Measurements from ENCODE around the gene TMEM169. TPM values are rescaled to one million over a fixed set of nuclear protein-coding genes. Genes with fewer than 3 reads are reported as not detected.
A peak's percentile ranks its signal among the peaks of the same experiment; 100 is the strongest.

The TMEM169 gene
- total and polyA plus RNA-seq, 9 of the 15 experiments (the other 6 are each of a cell fraction or from before 2014, with no cell fraction given), result 0.01 to 0.09 (median 0.04) TPM; not detected in 5

DNA sequence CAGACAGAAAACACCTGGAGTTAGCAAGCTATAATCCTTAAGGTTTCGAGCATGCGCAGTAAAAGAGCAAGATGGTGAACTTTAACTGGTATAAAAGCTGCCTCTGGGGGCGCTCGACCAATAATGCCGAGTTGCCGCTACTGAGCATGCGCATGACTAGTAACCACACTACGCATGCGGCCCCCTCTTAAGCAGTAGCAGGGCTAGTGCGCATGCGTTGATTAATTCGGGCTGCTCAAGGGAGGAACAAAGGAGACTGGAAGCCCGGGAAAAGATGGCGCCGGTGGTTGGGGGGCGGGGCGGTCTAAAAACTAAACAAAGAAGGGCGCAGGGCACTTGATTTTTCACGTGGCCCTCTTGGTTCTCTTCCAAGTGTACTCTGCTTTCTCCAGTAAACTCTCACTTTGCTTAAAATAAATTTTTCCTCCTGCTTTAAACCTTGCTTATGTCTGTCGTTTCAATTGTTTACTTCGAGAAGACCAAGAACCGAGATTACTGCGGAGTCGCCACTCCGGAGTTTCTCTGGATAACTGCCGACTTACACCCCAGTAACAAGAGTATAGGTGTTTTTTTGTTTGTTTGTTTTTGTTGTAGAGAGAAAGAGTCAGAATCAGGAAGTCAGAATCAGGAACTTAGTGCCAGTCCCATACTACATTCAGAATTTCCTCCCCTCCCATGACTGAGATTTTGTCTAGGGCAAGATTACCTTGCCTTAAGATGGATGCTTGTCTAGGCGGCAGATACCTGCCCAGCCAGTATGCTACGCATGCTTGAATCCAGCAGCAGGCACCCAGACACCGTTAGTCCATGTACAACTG lies 33.2 kb downstream of the TMEM169 start (continued):
- TF ChIP-seq, protein P1, sequence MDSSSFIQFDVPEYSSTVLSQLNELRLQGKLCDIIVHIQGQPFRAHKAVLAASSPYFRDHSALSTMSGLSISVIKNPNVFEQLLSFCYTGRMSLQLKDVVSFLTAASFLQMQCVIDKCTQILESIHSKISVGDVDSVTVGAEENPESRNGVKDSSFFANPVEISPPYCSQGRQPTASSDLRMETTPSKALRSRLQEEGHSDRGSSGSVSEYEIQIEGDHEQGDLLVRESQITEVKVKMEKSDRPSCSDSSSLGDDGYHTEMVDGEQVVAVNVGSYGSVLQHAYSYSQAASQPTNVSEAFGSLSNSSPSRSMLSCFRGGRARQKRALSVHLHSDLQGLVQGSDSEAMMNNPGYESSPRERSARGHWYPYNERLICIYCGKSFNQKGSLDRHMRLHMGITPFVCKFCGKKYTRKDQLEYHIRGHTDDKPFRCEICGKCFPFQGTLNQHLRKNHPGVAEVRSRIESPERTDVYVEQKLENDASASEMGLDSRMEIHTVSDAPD (CRISPR knock-in tag; IDR thresholded peaks at IDR 0.05), result no peak
- TF ChIP-seq SNRNP70 (optimal IDR thresholded peaks at IDR 0.05; ENCODE audit: low read depth, low read length), result no peak
- TF ChIP-seq FOXK2 (conservative IDR thresholded peaks at IDR 0.05 in 1 of 2, IDR thresholded peaks at IDR 0.05 in 1 of 2; ENCODE audit: low read depth in 2 of 2), result peak; percentile 26 to 58; a peak in 2 of 4 replicates
- no peak for TF ChIP-seq ZNF764 (CRISPR knock-in tag; IDR thresholded peaks at IDR 0.05; ENCODE audit: low read depth)
- TF ChIP-seq, protein P2, sequence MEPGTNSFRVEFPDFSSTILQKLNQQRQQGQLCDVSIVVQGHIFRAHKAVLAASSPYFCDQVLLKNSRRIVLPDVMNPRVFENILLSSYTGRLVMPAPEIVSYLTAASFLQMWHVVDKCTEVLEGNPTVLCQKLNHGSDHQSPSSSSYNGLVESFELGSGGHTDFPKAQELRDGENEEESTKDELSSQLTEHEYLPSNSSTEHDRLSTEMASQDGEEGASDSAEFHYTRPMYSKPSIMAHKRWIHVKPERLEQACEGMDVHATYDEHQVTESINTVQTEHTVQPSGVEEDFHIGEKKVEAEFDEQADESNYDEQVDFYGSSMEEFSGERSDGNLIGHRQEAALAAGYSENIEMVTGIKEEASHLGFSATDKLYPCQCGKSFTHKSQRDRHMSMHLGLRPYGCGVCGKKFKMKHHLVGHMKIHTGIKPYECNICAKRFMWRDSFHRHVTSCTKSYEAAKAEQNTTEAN (CRISPR knock-in tag; IDR thresholded peaks at IDR 0.05), result no peak
- no peak for TF ChIP-seq CCNT2 (IDR thresholded peaks at IDR 0.05; ENCODE audit: borderline replicate concordance, extremely low read depth, insufficient read length, low read depth, low read length)
- TF ChIP-seq FOXJ2 (tag; IDR thresholded peaks at IDR 0.05), result no peak
- no peak for TF ChIP-seq GABPA (tag; conservative IDR thresholded peaks at IDR 0.05; ENCODE audit: low read depth)
- TF ChIP-seq, protein P3, sequence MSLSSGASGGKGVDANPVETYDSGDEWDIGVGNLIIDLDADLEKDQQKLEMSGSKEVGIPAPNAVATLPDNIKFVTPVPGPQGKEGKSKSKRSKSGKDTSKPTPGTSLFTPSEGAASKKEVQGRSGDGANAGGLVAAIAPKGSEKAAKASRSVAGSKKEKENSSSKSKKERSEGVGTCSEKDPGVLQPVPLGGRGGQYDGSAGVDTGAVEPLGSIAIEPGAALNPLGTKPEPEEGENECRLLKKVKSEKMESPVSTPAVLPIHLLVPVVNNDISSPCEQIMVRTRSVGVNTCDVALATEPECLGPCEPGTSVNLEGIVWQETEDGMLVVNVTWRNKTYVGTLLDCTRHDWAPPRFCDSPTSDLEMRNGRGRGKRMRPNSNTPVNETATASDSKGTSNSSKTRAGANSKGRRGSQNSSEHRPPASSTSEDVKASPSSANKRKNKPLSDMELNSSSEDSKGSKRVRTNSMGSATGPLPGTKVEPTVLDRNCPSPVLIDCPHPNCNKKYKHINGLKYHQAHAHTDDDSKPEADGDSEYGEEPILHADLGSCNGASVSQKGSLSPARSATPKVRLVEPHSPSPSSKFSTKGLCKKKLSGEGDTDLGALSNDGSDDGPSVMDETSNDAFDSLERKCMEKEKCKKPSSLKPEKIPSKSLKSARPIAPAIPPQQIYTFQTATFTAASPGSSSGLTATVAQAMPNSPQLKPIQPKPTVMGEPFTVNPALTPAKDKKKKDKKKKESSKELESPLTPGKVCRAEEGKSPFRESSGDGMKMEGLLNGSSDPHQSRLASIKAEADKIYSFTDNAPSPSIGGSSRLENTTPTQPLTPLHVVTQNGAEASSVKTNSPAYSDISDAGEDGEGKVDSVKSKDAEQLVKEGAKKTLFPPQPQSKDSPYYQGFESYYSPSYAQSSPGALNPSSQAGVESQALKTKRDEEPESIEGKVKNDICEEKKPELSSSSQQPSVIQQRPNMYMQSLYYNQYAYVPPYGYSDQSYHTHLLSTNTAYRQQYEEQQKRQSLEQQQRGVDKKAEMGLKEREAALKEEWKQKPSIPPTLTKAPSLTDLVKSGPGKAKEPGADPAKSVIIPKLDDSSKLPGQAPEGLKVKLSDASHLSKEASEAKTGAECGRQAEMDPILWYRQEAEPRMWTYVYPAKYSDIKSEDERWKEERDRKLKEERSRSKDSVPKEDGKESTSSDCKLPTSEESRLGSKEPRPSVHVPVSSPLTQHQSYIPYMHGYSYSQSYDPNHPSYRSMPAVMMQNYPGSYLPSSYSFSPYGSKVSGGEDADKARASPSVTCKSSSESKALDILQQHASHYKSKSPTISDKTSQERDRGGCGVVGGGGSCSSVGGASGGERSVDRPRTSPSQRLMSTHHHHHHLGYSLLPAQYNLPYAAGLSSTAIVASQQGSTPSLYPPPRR (CRISPR knock-in tag; IDR thresholded peaks at IDR 0.05; ENCODE audit: borderline replicate concordance), result no peak
- TF ChIP-seq TARDBP (IDR thresholded peaks at IDR 0.05), result no peak
- TF ChIP-seq CBX5 (IDR thresholded peaks at IDR 0.05; ENCODE audit: borderline replicate concordance, low read depth), result no peak
- TF ChIP-seq ZNF224 (CRISPR knock-in tag; IDR thresholded peaks at IDR 0.05), result no peak
- TF ChIP-seq MTA2 (IDR thresholded peaks at IDR 0.05; ENCODE audit: low read depth), result no peak
- no peak for TF ChIP-seq KAT8 (IDR thresholded peaks at IDR 0.05; ENCODE audit: low read depth)
- TF ChIP-seq MBD2 (IDR thresholded peaks at IDR 0.05; ENCODE audit: borderline replicate concordance, low read depth), result no peak
- no peak for TF ChIP-seq ZC3H11A (IDR thresholded peaks at IDR 0.05; ENCODE audit: low read depth, low read length)
- no peak for TF ChIP-seq MTF1 (CRISPR knock-in tag; IDR thresholded peaks at IDR 0.05; ENCODE audit: borderline replicate concordance)
- no peak for TF ChIP-seq MCM2 (IDR thresholded peaks at IDR 0.05; ENCODE audit: low read depth)
- no peak for TF ChIP-seq TBP (optimal IDR thresholded peaks at IDR 0.05; ENCODE audit: low read depth, low read length)
- no peak for TF ChIP-seq SETDB1 (IDR thresholded peaks at IDR 0.05; ENCODE audit: low read length)
- TF ChIP-seq MAFG (tag; conservative IDR thresholded peaks at IDR 0.05), result no peak
- TF ChIP-seq PURB (CRISPR knock-in tag; IDR thresholded peaks at IDR 0.05; ENCODE audit: low read depth), result no peak
- no peak for TF ChIP-seq DPF2 (IDR thresholded peaks at IDR 0.05)

All from K562 (cell line).